NCI-H1694 (cell line): ENCODE measurements around the gene PIGBOS1.
"Not testable (repeated sequence)": the region's sequence is repeated elsewhere in the genome, so short reads cannot be mapped to it uniquely, and the experiment has no call there.

Source experiments
- DNase-seq: peaks from one replicate; lab custom pipeline; 2025; lab: John Stamatoyannopoulos, UW

Gene PIGBOS1

GRCh38 chr15:55290528-55291057 lies 28.3 kb downstream of the PIGBOS1 start:
- peak; percentile 67 for DNase-seq

- peak; percentile 19 for DNase-seq
Observed at GRCh38 chr15:55289746-55290527, 29.0 kb downstream of the PIGBOS1 start, which contains the start of gene RAB27A. Gene RAB27A, minus strand, starts transcription at chr15:55289813. Its CDS starts 54,879 bp downstream, at chr15:55234934.

- DNase-seq, result no peak
Observed at GRCh38 chr15:55289011-55289745, 29.7 kb downstream of the PIGBOS1 start.

- no peak for DNase-seq
Observed at GRCh38 chr15:55288006-55288717, 30.8 kb downstream of the PIGBOS1 start.

DNA sequence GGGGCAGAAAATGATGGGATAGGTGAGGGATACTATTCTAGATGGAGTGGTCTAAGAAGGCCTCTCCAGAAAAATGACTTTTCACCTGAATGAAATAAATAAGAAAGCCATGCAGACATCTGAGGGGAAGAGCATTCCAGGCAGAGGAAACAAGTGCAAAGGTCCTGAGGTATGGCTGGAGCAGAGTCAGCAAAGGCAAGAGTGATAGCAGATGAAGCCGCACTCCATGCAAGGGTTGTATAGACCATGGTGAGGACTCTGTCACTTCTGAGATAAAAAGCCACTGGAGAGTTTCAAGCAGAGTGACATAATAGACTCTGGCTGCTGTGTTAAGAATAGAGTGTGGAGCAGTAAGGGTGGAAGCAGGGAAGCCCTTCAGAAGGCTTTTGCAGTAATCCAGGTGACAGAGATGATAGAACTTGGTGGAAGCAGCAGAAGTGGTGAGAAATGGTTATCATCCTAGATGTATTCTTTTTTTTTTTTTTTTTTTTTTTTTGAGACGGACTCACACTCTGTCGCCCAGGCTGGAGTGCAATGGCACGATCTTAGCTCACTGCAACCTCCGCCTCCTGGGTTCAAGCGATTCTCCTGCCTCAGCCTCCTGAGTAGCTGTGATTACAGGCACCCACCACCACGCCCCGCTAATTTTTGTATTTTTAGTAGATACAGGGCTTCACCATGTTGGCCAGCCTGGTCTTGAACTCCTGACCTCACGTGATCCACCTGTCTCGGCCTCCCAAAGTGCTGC lies 32.3 kb downstream of the PIGBOS1 start:
- DNase-seq, result not testable (repeated sequence)

DNA sequence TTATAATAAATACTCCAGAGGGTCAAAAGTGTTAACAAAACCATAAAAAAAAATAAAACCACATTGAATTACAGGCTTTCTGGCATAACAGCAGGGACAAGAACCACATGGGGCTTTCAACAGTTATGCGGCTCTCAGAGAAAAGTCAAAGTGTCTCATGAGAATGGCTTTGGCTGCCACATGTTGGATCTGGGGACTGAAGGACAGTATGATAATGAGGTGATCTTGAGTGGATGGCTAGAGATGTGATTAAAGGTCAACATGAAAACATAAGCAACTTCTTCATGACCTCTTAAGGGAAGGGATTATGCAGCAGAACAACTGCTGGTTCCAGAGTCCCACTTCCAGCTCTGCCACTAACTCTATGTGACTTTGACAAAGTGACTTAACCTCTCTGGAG lies 34.5 kb downstream of the PIGBOS1 start:
- no peak for DNase-seq

DNA sequence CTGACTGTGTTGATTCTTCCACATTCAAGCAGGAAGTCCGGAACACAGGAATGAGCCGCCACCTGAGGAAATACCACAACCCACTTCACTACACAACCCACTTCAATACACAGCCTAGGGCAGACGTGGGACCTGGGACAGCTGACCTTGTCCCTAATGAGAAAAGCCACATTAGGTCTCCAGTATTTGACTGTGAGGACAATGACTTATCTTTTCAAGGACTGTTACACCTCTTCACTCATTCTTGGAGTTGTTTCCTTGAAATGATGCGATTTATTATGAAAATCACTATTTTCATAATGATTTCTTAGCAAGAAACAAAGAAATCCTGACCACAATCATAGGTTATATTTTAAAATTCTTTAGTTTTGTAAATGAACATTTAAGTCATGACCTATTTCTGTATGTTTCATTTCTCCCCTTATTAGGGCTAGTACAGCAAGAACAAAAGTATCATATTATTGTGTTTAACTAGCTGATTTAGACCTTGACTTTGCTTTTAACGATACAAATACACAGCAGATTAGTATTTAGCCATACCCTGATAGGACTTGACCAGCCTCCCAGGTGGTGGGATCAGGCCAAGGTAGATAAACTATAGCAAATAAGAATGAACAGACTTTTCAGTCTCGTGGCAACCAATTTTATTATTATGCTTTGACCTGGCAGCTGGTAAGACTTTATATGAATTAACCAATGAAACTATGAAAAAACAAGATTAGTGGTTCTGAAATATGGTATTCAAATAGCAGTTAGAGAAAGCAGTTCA lies 35.4 kb downstream of the PIGBOS1 start:
- no peak for DNase-seq

- DNase-seq, result no peak
Observed at GRCh38 chr15:55282284-55282833, 36.6 kb downstream of the PIGBOS1 start.

DNA sequence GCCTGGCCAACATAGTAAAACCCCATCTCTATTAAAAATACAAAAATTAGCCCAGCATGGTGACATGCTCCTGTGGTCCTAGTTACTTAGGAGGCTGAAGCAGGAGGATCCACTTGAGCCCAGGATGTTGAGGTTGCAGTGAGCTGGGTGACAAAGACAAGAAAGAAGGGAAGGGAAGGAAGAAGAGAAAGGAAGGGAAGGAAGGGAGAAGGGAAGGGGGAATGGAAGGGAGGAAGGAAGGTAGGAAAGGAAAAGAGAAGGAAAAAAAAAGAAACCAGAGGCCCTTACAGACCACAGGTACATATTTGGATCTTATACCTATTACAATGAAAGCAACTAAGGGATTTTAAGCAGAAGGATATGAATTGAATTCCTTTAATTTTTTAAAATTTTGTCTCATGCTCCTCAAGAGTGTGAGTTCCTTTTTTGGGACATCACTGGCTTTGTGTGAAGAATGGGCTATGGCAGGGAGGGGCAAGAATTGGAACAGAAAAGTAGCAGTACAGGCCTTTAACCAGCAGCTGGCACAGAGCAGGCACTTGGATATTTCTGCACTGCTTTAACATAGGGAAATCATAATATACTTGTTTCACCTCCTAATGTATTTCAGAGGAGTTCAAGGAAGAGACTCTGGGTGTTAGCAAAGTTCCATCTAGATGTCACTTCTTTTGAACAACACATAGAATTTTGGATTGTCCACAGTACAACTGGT lies 37.2 kb downstream of the PIGBOS1 start:
- DNase-seq, result no peak

DNA sequence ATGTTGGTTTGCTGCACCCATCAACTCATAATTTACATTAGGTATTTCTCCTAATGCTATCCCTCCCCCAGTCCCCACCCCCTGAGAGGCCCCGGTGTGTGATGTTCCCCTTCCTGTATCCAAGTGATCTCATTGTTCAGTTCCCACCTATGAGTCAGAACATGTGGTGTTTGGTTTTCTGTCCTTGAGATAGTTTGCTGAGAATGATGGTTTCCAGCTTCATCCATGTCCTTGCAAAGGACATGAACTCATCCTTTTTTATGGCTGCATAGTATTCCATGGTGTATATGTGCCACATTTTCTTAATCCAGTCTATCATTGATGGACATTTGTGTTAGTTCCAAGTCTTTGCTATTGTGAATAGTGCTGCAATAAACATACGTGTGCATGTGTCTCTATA lies 38.3 kb downstream of the PIGBOS1 start:
- DNase-seq, result not testable (repeated sequence)

DNA sequence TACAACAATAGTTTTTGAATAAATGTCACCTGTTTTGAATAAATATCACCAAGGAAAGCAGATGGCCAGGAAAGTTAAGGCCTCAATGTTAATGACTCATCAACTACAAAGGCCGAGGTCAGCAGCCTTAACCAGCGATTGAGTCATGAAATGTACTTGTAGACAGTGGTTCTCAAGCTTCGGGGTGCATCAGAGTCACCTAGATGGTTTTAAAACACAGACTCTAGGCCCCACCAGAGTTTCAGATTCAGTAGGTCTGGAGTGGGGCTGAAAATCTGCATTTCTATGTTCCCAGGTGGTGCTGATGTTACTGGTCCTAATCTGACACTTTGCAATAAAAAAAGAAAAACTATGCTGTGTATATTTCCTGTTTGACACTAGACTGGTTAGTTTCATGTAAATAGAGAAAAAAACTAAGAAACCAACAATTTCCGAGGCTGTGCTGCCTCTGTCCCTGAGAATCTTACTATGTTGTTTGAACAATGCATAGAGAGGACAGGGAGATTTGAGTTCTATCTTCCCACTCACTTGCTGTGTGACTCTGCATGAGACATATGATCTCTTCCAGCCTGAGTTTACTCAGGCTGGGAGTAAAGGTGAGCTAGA lies 39.1 kb downstream of the PIGBOS1 start:
- DNase-seq, result no peak

DNA sequence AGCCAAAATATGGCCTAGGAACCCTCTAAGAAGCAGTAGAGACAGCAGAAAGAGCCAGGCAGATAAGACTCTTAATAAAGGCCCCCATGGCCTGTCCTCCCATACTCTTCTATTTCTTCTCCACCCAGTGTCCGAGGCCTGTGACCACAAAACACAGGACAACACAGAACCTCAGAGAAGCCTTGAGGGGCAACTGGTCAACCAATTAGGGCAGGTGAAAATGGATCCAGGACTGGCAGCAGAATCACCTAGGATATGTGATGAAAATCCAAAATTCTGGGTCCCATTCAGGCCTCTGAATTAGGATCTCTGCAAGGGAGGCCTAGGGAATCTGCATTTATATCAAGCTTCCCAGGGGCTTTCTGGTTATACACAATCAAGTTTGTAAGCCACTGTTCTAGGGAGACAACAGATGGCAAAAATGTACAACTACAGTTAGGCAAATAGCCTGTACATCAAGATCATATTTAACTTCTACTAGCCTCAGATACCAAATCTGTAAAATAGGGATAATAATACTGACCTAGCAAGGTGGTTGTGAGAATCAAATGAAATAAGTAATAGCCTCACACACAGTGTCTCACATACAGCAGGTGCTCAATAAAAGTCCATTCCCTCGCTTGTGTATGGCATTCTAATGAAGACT lies 39.7 kb downstream of the PIGBOS1 start:
- DNase-seq, result no peak

DNA sequence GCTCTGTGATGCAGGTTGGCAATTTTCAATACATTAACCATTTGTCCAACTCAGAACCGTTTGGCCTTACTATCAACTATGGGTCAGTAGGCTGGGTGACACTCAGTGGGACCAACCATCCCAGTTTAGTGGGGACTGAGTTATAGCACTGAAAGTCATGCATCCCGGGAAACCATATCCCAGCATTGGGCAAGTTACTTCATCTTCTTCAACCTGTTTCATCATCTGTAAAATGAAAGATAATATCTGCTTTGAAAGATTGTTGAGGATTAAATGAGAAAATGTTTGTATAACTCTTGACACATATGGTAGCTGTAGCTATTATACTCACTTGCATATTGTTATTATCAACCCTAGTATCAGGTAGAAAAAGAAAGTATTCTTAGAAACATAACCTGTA lies 41.2 kb downstream of the PIGBOS1 start:
- no peak for DNase-seq

GRCh38 chr15:55277116-55277564 lies 41.8 kb downstream of the PIGBOS1 start:
- DNase-seq, result no peak

GRCh38 chr15:55276324-55276723 lies 42.6 kb downstream of the PIGBOS1 start:
- DNase-seq, result no peak

DNA sequence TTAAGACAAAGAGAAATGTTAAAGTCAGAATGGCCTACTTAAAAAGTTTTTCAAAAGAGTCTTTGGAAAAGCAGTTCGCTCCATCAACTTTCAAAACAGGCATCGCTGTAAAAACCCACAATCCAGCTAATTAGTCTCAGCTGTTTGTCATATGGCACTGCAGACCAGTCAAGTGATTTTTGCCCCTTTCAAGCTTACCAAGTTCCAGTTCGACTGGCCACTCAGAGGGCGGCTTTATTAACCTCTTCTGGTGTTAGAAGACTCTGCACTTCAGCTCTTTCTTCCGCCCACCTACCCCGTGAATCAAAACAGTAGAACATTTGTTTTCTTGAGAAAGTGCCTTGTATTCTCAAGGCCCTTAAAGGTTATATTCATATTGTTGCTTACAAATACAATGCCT lies 48.6 kb downstream of the PIGBOS1 start:
- DNase-seq, result no peak

GRCh38 chr15:55268176-55268695 lies 50.7 kb downstream of the PIGBOS1 start:
- DNase-seq, result no peak

DNA sequence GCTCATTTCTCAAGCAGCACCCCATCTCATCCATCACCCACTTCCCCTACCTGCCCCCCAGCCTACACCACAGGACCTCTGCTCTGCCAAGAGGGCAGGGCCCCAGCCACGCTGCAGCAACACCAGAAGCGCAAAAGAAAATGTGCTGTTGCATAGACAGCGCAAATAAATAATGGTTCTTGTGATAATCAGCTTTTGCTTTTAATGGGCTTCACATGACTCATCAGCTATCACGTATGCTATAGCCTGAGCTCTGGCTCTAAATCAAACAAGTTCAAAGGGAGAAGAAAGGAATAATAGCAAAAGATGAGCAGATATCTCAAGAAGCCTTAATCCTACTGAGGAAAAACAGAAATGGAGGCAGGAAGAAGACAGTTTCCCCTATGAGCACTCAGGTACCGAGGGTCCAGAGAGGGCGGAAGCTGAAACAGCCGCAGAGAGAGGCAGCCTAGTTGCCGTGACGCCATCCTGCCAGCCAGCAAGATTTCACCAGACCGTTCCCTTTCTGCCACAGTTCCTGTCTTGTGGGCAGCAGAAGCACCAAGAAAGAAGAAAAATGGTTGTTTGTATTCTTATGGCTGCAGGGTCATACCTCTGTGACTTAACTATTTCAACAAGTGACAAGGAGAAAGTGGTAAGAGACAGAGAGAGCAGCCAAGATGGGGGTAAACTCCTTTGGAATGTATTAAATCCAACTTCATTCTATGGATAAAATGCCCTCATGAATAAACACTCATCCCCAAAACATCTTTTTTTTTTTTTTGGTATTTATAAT lies 51.3 kb downstream of the PIGBOS1 start:
- no peak for DNase-seq
